Memory B cell (primary cell): ENCODE measurements around the gene RPL38.

Experiments
- ATAC-seq: fragments of 150-1000 bp; cut with Tn5 transposase; 2 replicates; pipeline ENCODE4 v1.10.0; 2021; ENCODE audit warnings: low read depth, mild to moderate bottlenecking, moderate library complexity
- DNase-seq, 2 donors: peaks; one replicate each; pipeline ENCODE4 v3.0.0; 2022; ENCODE audit warnings: low spot score in 2 of 2
- H3K27ac Mint-ChIP-seq: one replicate; pipeline ENCODE4 v1.8.0; 2022; ENCODE audit warnings: mild to moderate bottlenecking, moderate library complexity, mixed read lengths
- H3K27me3 Mint-ChIP-seq: one replicate; pipeline ENCODE4 v1.8.0; 2022; ENCODE audit warnings: mixed read lengths
- H3K36me3 Mint-ChIP-seq: one replicate; pipeline ENCODE4 v1.8.0; 2022; ENCODE audit warnings: mild to moderate bottlenecking, mixed read lengths
- H3K4me1 Mint-ChIP-seq: one replicate; pipeline ENCODE4 v1.8.0; 2022; ENCODE audit warnings: mixed read lengths
- H3K4me3 Mint-ChIP-seq: one replicate; pipeline ENCODE4 v1.8.0; 2022; ENCODE audit warnings: mild to moderate bottlenecking, moderate library complexity, mixed read lengths
- H3K9me3 Mint-ChIP-seq: one replicate; pipeline ENCODE4 v1.8.0; 2022; ENCODE audit warnings: mixed read lengths

RPL38 gene

GRCh38 chr17:74203439-74204240 is at the start of gene RPL38:
RPL38 (plus strand) TSS chr17:74203678; CDS start chr17:74203956, 278 bp downstream.
- DNase-seq (peak; percentile 92 to 96), ATAC-seq (peak; percentile 92)
- Mint-ChIP-seq H3K4me1 (peaks cover 24% of the 10 kb centered on the region), H3K27ac (peak within 1 kb of the TSS; percentile 97), H3K4me3 (peak within 1 kb of the TSS; percentile 100), H3K27me3 (peaks cover 12% of the 10 kb centered on the region), H3K9me3 (no peaks in the 10 kb centered on the region), H3K36me3 (peaks cover 10% of the 10 kb centered on the region)

GRCh38 chr17:74153821-74154430 is 49.6 kb upstream of the RPL38 start:
- Mint-ChIP-seq H3K27me3 (peaks cover 12% of the 10 kb centered on the region), H3K9me3 (no peaks in the 10 kb centered on the region), H3K36me3 (no peaks in the 10 kb centered on the region), H3K27ac (no peak overlapping the region), H3K4me3 (no peak overlapping the region), H3K4me1 (no peaks in the 10 kb centered on the region)
- DNase-seq (no peak), ATAC-seq (no peak)

GRCh38 chr17:74156878-74157277 is 46.6 kb upstream of the RPL38 start:
- Mint-ChIP-seq H3K27me3 (peaks cover 11% of the 10 kb centered on the region), H3K4me1 (no peaks in the 10 kb centered on the region), H3K27ac (no peak overlapping the region), H3K9me3 (no peaks in the 10 kb centered on the region), H3K4me3 (no peak overlapping the region), H3K36me3 (no peaks in the 10 kb centered on the region)
- ATAC-seq = no peak
- no peak for DNase-seq

GRCh38 chr17:74157366-74157765 is 46.1 kb upstream of the RPL38 start:
- Mint-ChIP-seq H3K4me1 (no peaks in the 10 kb centered on the region), H3K4me3 (no peak overlapping the region), H3K27me3 (peaks cover 11% of the 10 kb centered on the region), H3K27ac (no peak overlapping the region), H3K36me3 (no peaks in the 10 kb centered on the region), H3K9me3 (no peaks in the 10 kb centered on the region)
- ATAC-seq (no peak), DNase-seq (no peak)

- ATAC-seq = no peak
- no peak overlapping the region for H3K27ac Mint-ChIP-seq
- H3K27me3 Mint-ChIP-seq = peaks cover 11% of the 10 kb centered on the region
- no peaks in the 10 kb centered on the region for H3K36me3 Mint-ChIP-seq
- no peak overlapping the region for H3K4me3 Mint-ChIP-seq
- DNase-seq = no peak
- H3K9me3 Mint-ChIP-seq = no peaks in the 10 kb centered on the region
- H3K4me1 Mint-ChIP-seq = no peaks in the 10 kb centered on the region
Measured at GRCh38 chr17:74158761-74159160, 44.7 kb upstream of the RPL38 start.

GRCh38 chr17:74159226-74159840 is 44.1 kb upstream of the RPL38 start:
- peaks cover 11% of the 10 kb centered on the region for H3K27me3 Mint-ChIP-seq
- H3K27ac Mint-ChIP-seq = no peak overlapping the region
- ATAC-seq (no peak), DNase-seq (no peak)
- H3K9me3 Mint-ChIP-seq = no peaks in the 10 kb centered on the region
- H3K36me3 Mint-ChIP-seq = no peaks in the 10 kb centered on the region
- no peaks in the 10 kb centered on the region for H3K4me1 Mint-ChIP-seq
- H3K4me3 Mint-ChIP-seq = no peak overlapping the region

- H3K36me3 Mint-ChIP-seq = no peaks in the 10 kb centered on the region
- H3K4me1 Mint-ChIP-seq = no peaks in the 10 kb centered on the region
- peaks cover 7% of the 10 kb centered on the region for H3K27me3 Mint-ChIP-seq
- H3K9me3 Mint-ChIP-seq = no peaks in the 10 kb centered on the region
- no peak overlapping the region for H3K4me3 Mint-ChIP-seq
- ATAC-seq (no peak), DNase-seq (no peak)
- H3K27ac Mint-ChIP-seq = no peak overlapping the region
Measured at GRCh38 chr17:74160656-74161502, 42.6 kb upstream of the RPL38 start.

GRCh38 chr17:74161503-74161875 is 42.0 kb upstream of the RPL38 start:
- no peaks in the 10 kb centered on the region for H3K36me3 Mint-ChIP-seq
- H3K27me3 Mint-ChIP-seq = peaks cover 7% of the 10 kb centered on the region
- ATAC-seq = no peak
- H3K27ac Mint-ChIP-seq = no peak overlapping the region
- no peak for DNase-seq
- H3K9me3 Mint-ChIP-seq = no peaks in the 10 kb centered on the region
- H3K4me1 Mint-ChIP-seq = no peaks in the 10 kb centered on the region
- no peak overlapping the region for H3K4me3 Mint-ChIP-seq

GRCh38 chr17:74163271-74163821 is 40.1 kb upstream of the RPL38 start:
- no peak for ATAC-seq
- H3K9me3 Mint-ChIP-seq = no peaks in the 10 kb centered on the region

GRCh38 chr17:74163836-74164235 is 39.6 kb upstream of the RPL38 start:
- H3K27me3 Mint-ChIP-seq = peaks cover 9% of the 10 kb centered on the region
- no peak overlapping the region for H3K27ac Mint-ChIP-seq
- no peaks in the 10 kb centered on the region for H3K4me1 Mint-ChIP-seq
- no peaks in the 10 kb centered on the region for H3K9me3 Mint-ChIP-seq
- H3K4me3 Mint-ChIP-seq = no peak overlapping the region
- ATAC-seq (no peak), DNase-seq (no peak)
- no peaks in the 10 kb centered on the region for H3K36me3 Mint-ChIP-seq

More at GRCh38 chr17:74163271-74163821, 40.1 kb upstream of the RPL38 start:
- Mint-ChIP-seq H3K4me3 (no peak overlapping the region), H3K27me3 (peaks cover 9% of the 10 kb centered on the region), H3K36me3 (no peaks in the 10 kb centered on the region), H3K27ac (no peak overlapping the region), H3K4me1 (no peaks in the 10 kb centered on the region)
- DNase-seq = no peak

GRCh38 chr17:74164446-74165045 is 38.9 kb upstream of the RPL38 start:
- H3K27me3 Mint-ChIP-seq = peaks cover 11% of the 10 kb centered on the region
- H3K36me3 Mint-ChIP-seq = no peaks in the 10 kb centered on the region
- H3K27ac Mint-ChIP-seq = no peak overlapping the region
- no peaks in the 10 kb centered on the region for H3K4me1 Mint-ChIP-seq
- no peaks in the 10 kb centered on the region for H3K9me3 Mint-ChIP-seq
- H3K4me3 Mint-ChIP-seq = no peak overlapping the region
- DNase-seq (no peak), ATAC-seq (no peak)

GRCh38 chr17:74165797-74166365 is 37.6 kb upstream of the RPL38 start:
- DNase-seq (no peak), ATAC-seq (no peak)
- no peak overlapping the region for H3K4me3 Mint-ChIP-seq
- no peak overlapping the region for H3K27ac Mint-ChIP-seq
- H3K27me3 Mint-ChIP-seq = peaks cover 16% of the 10 kb centered on the region
- H3K4me1 Mint-ChIP-seq = no peaks in the 10 kb centered on the region
- no peaks in the 10 kb centered on the region for H3K36me3 Mint-ChIP-seq
- H3K9me3 Mint-ChIP-seq = no peaks in the 10 kb centered on the region

GRCh38 chr17:74170924-74171323 is 32.6 kb upstream of the RPL38 start:
- Mint-ChIP-seq H3K4me1 (peaks cover 3% of the 10 kb centered on the region), H3K4me3 (no peak overlapping the region), H3K9me3 (no peaks in the 10 kb centered on the region), H3K27me3 (peaks cover 21% of the 10 kb centered on the region), H3K27ac (no peak overlapping the region), H3K36me3 (no peaks in the 10 kb centered on the region)
- no peak for ATAC-seq
- no peak for DNase-seq
